Measurements from ENCODE around the gene MYMX.

Gene MYMX

GRCh38 chr6:44217332-44218143 lies 812 bp downstream of the MYMX start:
- intact Hi-C loops (cut with DNase I): no loop called here
- peak in 4 of 10 donors; percentile 47 to 91 (median 83) for DNase-seq

- DNase-seq: peak in 7 of 10 donors; percentile 34 to 94 (median 55)
- intact Hi-C loops (cut with DNase I): no loop called here
These were observed 2.5 kb downstream of the MYMX start for GRCh38 chr6:44219053-44219814.

GRCh38 chr6:44219815-44220784 lies 3.4 kb downstream of the MYMX start:
- DNase-seq: peak in 2 of 10 donors; percentile 67 to 68
- intact Hi-C loops (cut with DNase I): no loop called here

- DNase-seq: peak in 2 of 10 donors; percentile 16 to 57
- intact Hi-C loops (cut with DNase I): no loop called here
These were observed 4.2 kb downstream of the MYMX start for GRCh38 chr6:44220913-44221290.

GRCh38 chr6:44221291-44221960 lies 4.7 kb downstream of the MYMX start:
- DNase-seq: peak; percentile 60 to 95 (median 72)
- intact Hi-C loops (cut with DNase I): no loop called here

- DNase-seq: no peak
- intact Hi-C loops (cut with DNase I): no loop called here
These were observed 5.2 kb downstream of the MYMX start for GRCh38 chr6:44221961-44222335.

- peak in 3 of 10 donors; percentile 22 to 84 (median 81) for DNase-seq
- intact Hi-C loops (cut with DNase I): no loop called here
These were observed 6.0 kb downstream of the MYMX start for GRCh38 chr6:44222486-44223318.

GRCh38 chr6:44223319-44224028 lies 6.7 kb downstream of the MYMX start, which contains the start of gene SLC29A1:
Gene SLC29A1, plus strand, starts transcription at chr6:44223595. Its CDS starts 3,719 bp downstream, at chr6:44227314.
- DNase-seq: peak in 9 of 10 donors; percentile 50 to 96 (median 73)

GRCh38 chr6:44224029-44224964 lies 7.6 kb downstream of the MYMX start:
- peak in 2 of 10 donors; percentile 83 to 84 for DNase-seq
- intact Hi-C loops (cut with DNase I): no loop called here

More at GRCh38 chr6:44223319-44224028, 6.7 kb downstream of the MYMX start, which contains the start of gene SLC29A1:
- intact Hi-C loops (cut with DNase I): no loop called here

GRCh38 chr6:44224965-44225305 lies 8.2 kb downstream of the MYMX start:
- peak in 1 of 10 donors; percentile 13 for DNase-seq
- intact Hi-C loops (cut with DNase I): no loop called here

- intact Hi-C loops (cut with DNase I): no loop called here
- DNase-seq: peak in 2 of 10 donors; percentile 30 to 70
These were observed 9.0 kb downstream of the MYMX start for GRCh38 chr6:44225579-44226325.

- DNase-seq: peak in 3 of 10 donors; percentile 83 to 92 (median 86)
- intact Hi-C loops (cut with DNase I): no loop called here
These were observed 9.8 kb downstream of the MYMX start for GRCh38 chr6:44226368-44227147.

- intact Hi-C loops (cut with DNase I): no loop called here
These were observed 10.5 kb downstream of the MYMX start for GRCh38 chr6:44227148-44227793.

GRCh38 chr6:44228031-44228430 lies 11.3 kb downstream of the MYMX start:
- DNase-seq: peak in 2 of 10 donors; percentile 88 to 91

More at GRCh38 chr6:44227148-44227793, 10.5 kb downstream of the MYMX start:
- DNase-seq: peak in 2 of 10 donors; percentile 70 to 83

GRCh38 chr6:44228433-44228832 lies 11.7 kb downstream of the MYMX start:
- intact Hi-C loops (cut with DNase I): no loop called here
- peak in 2 of 10 donors; percentile 55 to 59 for DNase-seq

More at GRCh38 chr6:44228031-44228430, 11.3 kb downstream of the MYMX start:
- intact Hi-C loops (cut with DNase I): no loop called here
